DMS53 (cell line): Measurements from ENCODE around the gene TMEM240.
"Not testable (repeated sequence)": the region's sequence is repeated elsewhere in the genome, so short reads cannot be mapped to it uniquely, and the experiment has no call there.

Experiments
- DNase-seq: peaks from one replicate; lab custom pipeline; 2025; lab: John Stamatoyannopoulos, UW

Gene TMEM240

DNA sequence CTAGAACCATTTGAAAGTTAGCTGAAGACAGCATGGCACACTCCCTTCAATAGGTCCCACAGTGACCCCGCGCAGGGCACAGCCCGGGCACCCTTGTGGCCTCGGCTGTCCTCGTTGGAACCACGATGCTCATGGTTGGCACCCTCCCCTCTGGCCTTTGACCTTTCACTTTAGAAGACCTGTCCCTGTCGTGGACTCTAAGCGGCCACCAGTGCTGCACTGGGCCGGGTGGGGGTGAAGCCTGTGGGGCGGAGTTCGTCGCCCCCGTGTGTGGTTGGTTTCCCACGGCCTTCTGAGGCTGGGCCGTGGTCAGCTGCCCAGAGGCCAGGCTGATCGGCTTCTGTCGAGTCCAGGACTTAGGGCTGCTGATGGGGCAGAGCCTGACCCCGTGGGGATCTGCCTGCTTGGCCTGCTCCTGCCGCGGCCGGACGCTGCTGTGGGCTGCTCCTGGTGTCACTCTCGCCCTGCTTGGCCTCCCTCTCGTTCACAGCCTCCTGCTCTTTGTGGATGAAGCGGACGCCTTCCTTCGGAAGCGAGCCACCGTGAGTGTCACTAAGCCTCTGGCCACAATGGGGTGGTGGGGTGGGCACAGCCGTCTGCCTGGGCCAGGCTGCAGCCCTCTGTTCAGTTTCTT, 15.6 kb downstream of the TMEM240 start:
- DNase-seq, result not testable (repeated sequence)

DNA sequence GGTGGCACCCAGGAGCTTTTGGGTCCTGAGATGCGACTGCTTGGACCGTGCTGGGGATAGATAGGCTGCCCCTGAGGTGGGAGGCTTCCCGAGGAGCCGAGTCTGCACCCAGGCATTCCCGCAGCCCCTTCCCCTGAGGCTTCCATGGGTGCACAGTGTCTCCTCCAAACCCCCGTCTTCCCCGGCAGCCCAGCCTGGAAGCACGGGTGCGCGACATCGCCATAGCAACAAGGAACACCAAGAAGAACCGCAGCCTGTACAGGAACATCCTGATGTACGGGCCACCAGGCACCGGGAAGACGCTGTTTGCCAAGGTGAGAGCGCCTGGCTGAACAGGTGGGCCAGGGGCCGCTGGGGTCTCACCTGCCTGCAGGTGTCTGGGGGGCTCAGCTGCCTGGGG, 16.8 kb downstream of the TMEM240 start:
- DNase-seq, result not testable (repeated sequence)

DNA sequence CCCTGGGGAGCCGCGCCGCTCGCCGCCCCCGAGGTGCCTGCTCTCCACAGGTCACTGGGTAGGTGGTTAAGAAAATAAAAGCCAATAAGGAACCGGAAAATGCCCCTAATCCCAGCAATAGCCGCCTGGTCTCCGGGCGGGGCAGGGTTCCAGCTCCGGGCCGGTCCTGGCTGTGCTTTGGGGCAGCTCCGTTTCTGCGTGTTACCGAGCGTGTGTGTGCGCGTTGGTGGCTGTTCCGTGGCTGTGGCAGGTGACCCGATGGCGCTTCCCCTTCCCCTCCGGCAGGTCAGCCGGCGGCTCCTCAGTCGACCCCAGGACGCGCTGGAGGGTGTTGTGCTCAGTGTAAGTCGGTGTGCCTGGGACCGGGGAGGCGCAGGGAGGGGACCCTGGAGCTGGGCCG, 17.2 kb downstream of the TMEM240 start:
- DNase-seq, result not testable (repeated sequence)

DNA sequence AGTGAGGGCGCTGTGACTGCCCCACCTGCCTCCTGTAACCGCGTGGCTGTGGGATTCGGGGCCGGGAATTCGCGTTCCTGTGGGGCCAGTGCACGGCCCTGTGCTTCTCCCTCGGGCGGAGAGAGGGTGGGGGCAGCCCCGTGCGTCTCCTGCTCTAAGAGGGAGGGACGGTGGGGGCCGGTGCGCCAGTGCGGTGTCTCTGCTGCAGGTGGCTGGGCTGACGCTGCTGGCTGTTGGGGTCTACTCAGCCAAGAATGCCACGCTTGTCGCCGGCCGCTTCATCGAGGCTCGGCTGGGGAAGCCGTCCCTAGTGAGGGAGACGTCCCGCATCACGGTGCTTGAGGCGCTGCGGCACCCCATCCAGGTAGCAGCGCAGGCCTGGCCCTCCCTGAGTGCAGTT, 17.9 kb downstream of the TMEM240 start:
- DNase-seq, result not testable (repeated sequence)

DNA sequence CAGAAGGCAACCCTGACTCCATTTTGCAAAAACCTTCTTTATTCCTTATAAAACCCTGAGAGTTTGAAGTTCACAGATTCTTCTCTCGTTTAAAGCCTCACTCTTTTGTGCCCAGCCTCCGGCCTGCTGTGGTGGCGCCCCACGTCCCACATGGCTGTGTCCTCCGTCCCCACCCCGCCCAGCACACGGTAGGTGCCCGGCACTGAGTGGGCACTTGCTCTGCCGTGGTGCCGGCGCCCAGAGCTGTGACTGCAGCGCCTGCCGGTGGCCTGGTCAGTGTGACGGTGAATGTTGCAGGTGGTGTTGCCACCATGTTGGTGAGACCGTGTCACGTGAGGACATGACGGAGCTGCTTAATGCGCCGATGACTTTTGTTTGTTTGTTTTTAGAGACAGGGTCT, 19.1 kb downstream of the TMEM240 start:
- DNase-seq, result no peak

DNA sequence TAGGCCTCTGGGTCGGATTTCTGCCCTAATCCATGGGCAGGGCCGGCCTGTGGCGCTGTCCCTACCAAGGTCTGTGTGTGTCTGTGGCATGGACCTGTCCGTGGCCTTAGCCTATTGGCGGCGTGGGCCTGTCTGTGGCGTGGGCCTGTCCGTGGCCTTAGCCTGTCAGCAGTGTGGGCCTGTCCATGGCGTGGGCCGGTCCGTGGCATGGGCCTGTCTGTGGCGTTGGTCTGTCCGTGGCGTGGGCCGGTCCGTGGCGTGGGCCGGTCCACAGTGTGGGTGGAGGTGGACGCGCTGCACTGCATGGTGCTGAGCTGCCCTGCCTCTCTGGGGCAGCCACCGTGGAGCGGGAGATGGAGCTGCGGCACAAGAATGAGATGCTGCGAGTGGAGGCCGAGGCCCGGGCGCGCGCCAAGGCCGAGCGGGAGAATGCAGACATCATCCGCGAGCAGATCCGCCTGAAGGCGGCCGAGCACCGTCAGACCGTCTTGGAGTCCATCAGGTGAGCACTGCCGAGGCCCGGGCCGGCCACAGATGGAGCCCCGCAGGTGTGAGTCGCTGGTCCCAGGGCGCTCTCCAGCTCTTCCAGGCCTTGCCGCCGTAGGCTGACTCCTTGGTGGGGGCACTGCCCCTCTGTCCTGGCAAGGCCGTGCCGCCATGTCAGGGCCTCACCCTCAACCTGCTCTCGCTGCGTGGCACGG, 20.5 kb downstream of the TMEM240 start:
- not testable (repeated sequence) for DNase-seq

DNA sequence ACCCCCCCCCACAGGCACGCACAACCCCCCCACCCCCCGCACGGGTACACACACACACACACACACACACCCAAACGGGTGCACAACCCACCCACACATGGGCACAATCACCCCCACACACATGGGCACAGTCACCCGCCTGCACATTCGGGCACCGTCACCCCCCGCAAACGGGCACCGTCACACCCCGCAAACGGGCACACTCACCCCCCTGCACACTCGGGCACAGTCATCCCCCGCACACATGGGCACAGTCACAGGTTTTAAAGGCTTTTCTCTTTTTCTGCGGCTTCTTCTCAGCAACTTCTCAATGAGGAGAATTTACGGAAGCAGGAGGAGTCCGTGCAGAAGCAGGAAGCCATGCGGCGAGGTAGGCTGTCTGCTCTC, 21.8 kb downstream of the TMEM240 start:
- not testable (repeated sequence) for DNase-seq

DNA sequence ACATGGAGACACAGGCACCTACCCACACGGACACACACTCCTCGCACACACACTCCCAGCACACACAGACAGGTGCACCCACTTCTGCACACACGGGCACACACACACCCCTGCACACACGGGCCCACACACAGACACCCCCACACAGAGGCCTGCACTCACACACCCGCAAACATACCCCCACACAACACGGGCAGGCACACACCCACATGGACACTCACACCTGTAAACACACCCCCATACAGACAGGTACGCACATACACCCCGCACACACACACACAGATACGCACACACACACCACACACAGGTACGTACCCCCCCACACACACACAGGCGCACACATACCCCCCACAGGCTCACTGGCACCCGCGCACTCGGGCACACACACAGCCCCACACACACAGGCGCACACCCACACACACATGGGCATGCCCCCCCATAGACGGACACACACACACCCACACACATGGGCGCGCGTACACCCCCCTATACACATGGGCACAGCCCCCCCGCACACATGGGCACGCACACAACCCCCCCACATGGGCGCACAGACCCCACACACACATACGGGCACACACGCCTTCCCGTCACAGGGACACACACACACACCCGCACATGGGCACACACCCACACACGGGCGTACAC, 22.3 kb downstream of the TMEM240 start:
- no peak for DNase-seq

DNA sequence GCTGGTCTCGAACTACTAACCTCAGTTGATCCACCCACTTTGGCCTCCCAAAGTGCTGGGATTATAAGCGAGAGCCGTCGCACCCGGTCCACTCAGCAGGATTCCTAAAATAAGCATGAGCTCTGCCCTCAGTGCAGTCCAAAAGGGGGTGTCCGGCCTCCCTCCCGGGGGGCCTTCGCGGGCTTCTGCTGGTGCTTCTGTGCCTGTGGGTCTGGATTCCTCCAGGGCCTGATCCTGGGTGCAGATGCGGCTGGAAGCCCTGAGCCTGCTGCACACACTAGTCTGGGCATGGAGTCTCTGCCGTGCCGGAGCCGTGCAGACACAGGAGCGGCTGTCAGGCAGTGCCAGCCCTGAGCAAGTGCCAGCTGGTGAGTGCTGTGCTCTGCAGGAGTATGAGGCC, 23.5 kb downstream of the TMEM240 start:
- not testable (repeated sequence) for DNase-seq

DNA sequence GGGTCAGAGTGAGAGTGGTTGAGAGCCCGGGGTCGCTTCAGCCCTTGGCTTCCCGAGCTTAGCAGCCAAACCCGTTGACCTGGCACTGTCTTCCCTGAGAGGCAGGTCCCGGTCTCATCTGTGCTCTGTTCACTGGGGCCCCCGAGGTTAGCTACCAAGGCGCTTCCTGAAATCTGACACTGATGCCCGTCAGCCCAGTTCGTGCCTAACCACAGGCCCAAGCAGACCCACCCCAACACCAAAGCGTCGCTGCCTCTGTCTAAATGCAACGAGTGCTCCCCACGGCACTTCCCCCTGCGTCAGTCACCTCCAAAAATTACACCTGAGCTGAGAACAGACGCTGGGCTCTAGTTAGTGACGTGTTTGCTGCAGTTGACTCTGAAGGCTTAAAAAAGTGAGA, 26.0 kb downstream of the TMEM240 start:
- not testable (repeated sequence) for DNase-seq

DNA sequence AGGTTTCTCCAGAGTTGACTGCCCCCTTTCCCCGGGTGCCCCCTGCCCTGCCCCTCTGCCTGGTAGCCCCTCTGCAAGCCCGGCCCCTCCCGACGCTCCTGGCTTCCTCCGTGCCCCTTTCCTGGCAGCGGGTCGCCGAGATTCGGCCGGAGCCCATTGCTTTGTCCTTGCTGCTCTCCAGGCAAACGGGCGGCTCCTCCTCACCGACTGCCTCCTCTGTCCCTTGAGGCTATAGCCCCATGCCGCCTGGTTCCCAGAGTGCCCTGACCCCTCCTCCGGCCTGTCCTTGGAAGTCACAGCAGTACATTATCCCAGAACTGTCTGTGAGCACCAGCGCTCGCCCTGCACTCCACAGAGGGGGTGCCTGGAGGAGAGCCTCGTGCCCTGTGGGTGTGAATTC, 26.7 kb downstream of the TMEM240 start:
- DNase-seq, result not testable (repeated sequence)

DNA sequence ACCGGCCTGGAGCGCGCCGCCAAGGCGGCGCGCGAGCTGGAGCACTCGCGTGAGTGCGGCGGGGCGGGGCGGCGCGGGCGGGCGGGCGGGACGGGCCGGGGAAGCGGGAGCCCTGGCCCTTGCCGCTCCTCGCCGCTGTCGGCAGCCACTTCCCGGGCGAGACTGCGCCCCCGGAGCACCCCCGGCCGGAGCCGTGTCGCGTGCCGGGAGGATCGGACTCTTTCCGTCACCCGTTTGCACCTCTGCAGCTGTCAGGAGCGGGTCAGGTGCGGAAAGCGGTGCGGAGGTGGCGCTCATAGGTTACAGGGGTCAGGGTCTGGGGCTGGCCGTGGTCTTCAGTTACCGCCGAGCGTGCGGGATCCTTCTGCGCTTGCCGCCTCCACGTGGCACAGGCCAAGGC, 28.0 kb downstream of the TMEM240 start:
- DNase-seq, result peak; percentile 54

DNA sequence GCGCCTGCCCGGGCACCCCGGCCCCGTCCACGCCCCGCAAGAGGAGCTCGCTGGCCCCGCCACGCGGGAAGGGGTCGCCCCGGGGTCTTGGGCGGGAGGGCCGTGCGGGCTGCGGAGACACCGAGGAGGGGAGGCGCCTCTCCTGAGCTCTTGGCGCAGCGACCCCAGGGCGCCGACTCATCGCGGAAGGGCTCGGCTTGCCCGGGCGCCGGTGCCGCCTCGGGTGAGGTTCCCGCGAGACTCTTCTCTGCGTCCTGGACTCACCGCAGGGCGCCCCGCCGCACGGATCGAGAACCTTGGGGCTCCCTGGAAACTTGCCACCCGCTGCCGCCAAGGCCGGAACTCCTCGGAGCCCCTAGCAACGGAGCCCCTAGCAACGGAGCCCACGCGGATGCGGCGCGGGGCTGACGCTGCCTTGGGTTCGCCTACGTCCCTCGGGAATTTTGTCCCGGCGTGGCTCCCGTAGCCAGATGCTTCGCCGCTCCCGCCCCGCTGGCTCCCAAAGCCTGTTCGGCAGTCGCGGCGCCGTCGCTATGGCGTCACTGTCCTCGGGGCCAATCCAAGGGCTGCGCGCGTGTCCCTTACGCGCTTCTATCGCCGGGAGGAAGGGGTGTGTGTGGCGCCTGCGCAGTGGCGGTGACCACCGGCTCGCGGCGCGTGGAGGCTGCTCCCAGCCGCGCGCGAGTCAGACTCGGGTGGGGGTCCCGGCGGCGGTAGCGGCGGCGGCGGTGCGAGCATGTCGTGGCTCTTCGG, 28.7 kb downstream of the TMEM240 start, which contains the start of gene ATAD3A:
TSS of gene ATAD3A (plus strand) at position 630 of the 753 bp plus-strand sequence. CDS start at position 737, 107 bp downstream.
- peak; percentile 99 for DNase-seq

DNA sequence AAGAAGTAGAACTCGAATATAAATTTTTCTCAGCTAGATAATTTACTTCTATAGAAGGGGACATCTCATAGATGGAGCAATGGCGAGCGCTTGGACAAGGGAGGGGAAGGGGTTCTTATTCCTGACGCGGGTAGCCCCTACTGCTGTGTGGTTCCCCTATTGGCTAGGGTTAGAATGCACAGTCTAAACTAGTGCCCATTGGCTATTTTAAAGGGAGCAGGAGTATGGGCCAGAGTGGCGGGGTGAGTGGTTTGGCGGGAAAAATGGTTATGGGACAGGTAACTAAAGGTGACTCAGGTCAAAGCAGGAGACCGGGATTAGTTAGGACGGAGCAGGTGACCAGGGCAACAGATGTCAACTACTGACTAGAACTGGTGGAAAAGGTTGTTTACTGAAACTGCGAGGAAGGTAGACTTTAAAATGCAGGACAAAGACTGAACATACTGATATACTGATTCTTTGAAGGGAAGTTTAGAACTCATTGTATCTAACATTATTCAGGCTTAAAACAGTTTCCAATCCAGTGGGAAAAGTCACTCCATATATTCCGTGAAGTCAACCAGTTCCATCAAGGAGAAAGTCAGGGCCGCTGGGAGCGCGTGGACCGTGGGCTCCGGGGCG, 29.4 kb downstream of the TMEM240 start:
- peak; percentile 95 for DNase-seq

DNA sequence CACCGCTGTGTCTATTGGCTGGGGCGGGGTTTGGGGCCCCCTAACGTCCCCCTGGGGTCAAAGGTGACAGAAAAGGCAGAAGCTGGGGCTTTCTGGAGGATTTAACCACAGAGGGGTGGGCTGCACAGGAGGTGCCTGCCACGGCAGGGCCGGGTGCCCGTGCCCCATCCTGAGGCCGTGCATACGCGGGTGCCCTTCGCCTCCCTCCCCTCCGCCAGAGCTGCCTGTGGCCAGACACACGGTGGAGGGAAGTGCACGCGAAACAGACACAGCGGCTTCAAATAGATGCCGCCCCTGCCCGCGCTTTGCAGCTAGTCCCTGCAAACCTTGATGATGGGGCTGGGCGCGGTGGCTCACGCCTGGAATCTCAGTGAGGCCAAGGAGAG, 31.0 kb downstream of the TMEM240 start:
- DNase-seq, result not testable (repeated sequence)

DNA sequence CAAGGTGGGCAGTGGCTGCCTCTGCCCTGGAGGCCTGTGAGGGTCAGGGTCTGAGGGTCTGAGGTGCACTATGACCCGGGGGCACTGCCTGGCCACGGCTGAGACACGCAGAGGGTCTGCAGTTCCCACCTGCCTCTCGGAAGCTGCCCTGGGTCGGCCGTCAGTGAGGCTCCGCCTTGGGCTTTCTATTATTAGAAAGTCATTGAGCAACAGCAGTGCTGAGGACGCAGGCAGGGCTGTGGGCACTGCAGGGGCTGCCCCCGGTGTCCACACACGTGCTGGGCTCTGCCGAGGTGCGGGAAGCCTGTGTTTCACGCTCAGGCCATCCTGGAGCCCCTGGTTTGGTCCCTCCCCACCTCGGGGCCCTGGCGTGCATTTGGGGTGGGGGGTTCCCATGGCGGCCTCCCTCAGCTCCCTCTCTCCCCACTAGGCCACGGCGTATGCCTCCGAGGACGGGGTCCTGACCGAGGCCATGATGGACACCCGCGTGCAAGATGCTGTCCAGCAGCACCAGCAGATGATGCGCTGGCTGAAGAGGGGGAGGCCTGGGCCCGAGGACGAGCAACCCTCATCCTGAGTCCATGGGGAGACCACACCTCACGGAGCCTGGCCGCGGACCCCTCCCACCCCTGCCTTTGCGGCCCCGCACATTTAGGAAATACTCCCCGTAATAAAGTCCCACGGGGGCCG, 31.5 kb downstream of the TMEM240 start:
- not testable (repeated sequence) for DNase-seq

DNA sequence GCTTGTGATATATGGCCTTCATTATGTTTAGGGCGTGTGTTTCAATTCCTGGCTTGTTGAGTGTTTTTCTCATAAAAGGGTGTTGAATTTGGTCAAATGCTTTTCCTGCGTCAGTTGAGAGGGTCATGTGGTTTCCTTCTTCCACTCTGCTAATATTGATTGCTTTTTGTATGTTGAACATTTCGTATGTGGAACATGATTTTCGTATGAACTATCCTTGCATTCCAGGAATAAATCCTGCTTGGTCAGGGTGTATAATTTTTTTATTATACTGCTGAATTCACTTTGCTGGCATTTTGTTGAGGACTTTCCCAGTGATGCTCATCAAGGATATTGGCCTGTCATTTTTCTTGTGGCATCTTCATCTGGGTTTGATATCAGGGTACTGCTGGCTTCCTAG, 33.1 kb downstream of the TMEM240 start:
- DNase-seq, result no peak

DNA sequence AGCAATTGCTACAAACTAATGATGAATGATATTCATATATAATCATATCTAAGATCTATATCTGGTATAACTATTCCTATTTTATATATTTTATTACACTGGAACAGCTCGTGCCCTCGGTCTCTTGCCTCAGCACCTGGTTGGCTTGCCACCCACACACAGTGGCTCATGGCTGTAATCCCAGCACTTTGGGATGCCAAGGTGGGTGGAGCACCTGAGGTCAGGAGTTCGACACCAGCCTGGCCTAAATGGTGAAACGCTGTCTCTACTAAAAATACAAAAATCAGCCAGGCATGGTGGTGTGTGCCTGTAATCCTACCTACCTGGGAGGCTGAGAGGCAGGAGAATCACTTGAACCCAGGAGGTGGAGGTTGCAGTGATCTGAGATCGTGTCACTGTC, 34.6 kb downstream of the TMEM240 start:
- not testable (repeated sequence) for DNase-seq

DNA sequence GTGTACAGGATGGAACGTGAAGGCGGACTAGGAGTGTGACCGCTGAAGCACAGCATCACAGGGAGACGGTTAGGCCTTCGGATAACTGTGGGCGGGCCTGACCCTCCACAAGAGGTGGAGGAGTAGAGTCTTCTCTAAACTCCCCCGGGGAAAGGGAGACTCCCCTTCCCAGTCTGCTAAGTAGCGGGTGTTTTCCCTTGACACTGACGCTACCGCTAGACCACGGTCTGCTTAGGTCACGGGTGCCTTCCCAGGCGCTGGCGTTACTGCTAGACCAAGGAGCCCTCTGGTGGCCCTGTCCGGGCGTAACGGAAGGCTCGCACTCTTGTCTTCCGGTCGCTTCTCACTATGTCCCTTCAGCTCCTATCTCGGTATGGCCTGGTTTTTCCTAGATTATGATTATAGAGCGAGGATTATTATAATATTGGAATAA, 35.0 kb downstream of the TMEM240 start:
- peak; percentile 77 for DNase-seq

DNA sequence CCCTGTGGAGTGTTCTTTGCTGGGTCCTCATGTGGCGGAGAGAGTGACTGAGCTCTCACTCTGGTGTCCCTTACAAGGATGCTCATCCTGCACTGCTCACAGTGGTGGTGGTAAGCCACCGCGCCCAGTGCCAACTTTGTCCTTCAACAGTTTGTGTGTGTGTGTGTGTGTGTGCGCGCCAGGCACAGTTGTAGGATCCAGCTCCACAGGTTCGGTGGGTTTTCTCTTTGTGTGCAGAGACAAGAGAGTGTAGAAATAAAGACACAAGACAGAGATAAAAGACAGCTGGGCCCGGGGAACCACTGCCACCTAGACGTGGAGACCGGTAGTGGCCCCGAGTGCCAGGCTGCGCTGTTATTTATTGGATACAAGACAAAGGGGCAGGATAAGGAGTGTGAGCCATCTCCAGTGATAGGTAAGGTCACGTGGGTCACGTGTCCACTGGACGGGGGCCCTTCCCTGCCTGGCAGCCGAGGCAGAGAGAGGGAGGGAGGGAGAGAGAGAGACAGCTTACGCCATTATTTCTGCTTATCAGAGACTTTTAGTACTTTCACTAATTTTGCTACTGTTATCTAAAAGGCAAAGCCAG, 35.6 kb downstream of the TMEM240 start:
- DNase-seq, result peak; percentile 96

DNA sequence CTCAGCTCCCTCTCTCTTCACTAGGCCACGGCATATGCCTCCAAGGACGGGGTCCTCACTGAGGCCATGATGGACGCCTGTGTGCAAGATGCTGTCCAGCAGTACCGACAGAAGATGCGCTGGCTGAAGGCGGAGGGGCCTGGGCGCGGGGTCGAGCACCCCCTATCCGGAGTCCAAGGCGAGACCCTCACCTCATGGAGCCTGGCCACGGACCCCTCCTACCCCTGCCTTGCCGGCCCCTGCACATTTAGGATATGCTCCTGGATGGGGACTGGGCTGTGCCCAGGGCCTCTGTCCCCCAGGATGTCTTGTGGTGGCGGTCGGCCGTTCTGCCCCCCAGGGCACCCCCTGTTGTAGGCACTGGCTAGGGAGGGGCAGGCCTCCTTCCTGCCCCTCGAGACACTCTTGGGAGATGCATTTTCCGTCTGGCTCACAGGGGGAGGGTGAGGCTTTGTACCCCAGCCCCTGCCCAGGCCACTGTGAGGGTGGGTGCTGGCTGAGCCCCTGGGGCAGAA, 44.9 kb downstream of the TMEM240 start:
- DNase-seq, result not testable (repeated sequence)
